Psoas muscle (tissue), 8 donors: Measurements from ENCODE around the gene POU3F3. TPM values are rescaled to one million over a fixed set of nuclear protein-coding genes. Genes with fewer than 3 reads are reported as not detected.

ENCODE experiments used
- ATAC-seq, 4 donors: fragments of 200-7000 bp; cut with Tn5 transposase; one replicate each; pipeline ENCODE4 v1.9.1; 2020; ENCODE audit warnings: moderate library complexity in 3 of 4, mild to moderate bottlenecking in 2 of 4
- DNase-seq, 2 donors: peaks; one replicate each; pipeline ENCODE4 v3.0.0-alpha.2; 2020
- H3K27ac ChIP-seq: fragments of 200-600 bp; one replicate; pipeline ENCODE4 v1.8.0; 2022
- H3K27me3 ChIP-seq, 3 donors: fragments of 200-600 bp in 1 of 3; one replicate each; pipeline versions ENCODE4 v1.6.1 to v1.8.0; 2013 to 2022; ENCODE audit warnings: low read length in 2 of 3, mild to moderate bottlenecking in 2 of 3, moderate library complexity in 1 of 3; ENCODE audit not compliant: insufficient read depth in 3 of 3
- H3K36me3 ChIP-seq, 2 donors: fragments of 200-600 bp in 1 of 2; one replicate each; pipeline versions ENCODE4 v1.6.1 to v1.8.0; 2013 to 2022; ENCODE audit warnings: low read depth in 1 of 2, mild to moderate bottlenecking in 1 of 2, moderate library complexity in 1 of 2; ENCODE audit not compliant: insufficient read depth in 1 of 2
- H3K4me1 ChIP-seq: fragments of 200-600 bp; one replicate; pipeline ENCODE4 v1.8.0; 2022
- H3K4me3 ChIP-seq: fragments of 200-600 bp; one replicate; pipeline ENCODE4 v1.8.0; 2022; ENCODE audit warnings: mild to moderate bottlenecking
- H3K9me3 ChIP-seq: fragments of 200-600 bp; one replicate; pipeline ENCODE4 v1.8.0; 2022
- WGBS, 3 donors: extraction: QIAGEN DNeasy Blood & Tissue Kit; methylation state at CpG; one replicate each; pipeline versions ENCODE4 v1.1.6 to v1.1.7; 2013; 5-methylcytosine and 5-hydroxymethylcytosine counted together
- intact Hi-C, 2 donors: fragments of 100-400 bp; cut with DNase I; formaldehyde crosslinking; loops; one replicate each; pipeline versions ENCODE4 v1.11.0 to v1.14.2; 2022
- polyA plus RNA-seq, 3 donors: library from polyadenylated mRNA; stranded (reverse); fragments of 200-250 nt; gene quantifications; one replicate each; pipeline ENCODE4 v1.2.3, GENCODE V29; 2013
- total RNA-seq, 4 donors: library from RNA; stranded (reverse); fragmentation: NEBNext Ultra II Directional in 2 of 4; extraction: Animal tissue kit (Norgen Biotek cat#: 25700) in 2 of 4; gene quantifications; one replicate each; pipeline versions ENCODE4 v1.2.1 to v1.2.4, GENCODE V29; 2021 to 2023
- TF ChIP-seq, protein P1 (sequence below): fragments of 200-600 bp; IDR thresholded peaks from one replicate; pipeline ENCODE4 v1.8.0; 2022; ENCODE audit warnings: antibody characterized with exemption
- donor health status: healthy with polysubstance abuse.
- donor health status: DM: no; HTN: no; CAD: no; lungs with moderate emphysema.
- donor health status: Bipolar disorder and iron deficiency.
- donor health status: healthy.
- donor health status: DM: yes; HTN: yes; CAD: no.
- donor health status: DM: no; HTN: no; CAD: no.
- donor health status: DM: no; HTN: no; CAD: no.
- donor health status: DM: yes; HTN: yes; CAD: no.

The POU3F3 gene
- total and polyA plus RNA-seq, 7 donors = 0.01 TPM; not detected in 6

GRCh38 chr2:104890685-104891069 is 36.8 kb downstream of the POU3F3 start:
- intact Hi-C loops = no loop called here
- WGBS, 3 donors = 82 to 83% (median 82%) methylated on average over 10 of the region's 10 CpGs
- DNase-seq = no peak
- no peaks in the 10 kb centered on the region for H3K36me3 ChIP-seq
- ATAC-seq = no peak
- no peaks in the 10 kb centered on the region for H3K9me3 ChIP-seq
- TF ChIP-seq, protein P1, sequence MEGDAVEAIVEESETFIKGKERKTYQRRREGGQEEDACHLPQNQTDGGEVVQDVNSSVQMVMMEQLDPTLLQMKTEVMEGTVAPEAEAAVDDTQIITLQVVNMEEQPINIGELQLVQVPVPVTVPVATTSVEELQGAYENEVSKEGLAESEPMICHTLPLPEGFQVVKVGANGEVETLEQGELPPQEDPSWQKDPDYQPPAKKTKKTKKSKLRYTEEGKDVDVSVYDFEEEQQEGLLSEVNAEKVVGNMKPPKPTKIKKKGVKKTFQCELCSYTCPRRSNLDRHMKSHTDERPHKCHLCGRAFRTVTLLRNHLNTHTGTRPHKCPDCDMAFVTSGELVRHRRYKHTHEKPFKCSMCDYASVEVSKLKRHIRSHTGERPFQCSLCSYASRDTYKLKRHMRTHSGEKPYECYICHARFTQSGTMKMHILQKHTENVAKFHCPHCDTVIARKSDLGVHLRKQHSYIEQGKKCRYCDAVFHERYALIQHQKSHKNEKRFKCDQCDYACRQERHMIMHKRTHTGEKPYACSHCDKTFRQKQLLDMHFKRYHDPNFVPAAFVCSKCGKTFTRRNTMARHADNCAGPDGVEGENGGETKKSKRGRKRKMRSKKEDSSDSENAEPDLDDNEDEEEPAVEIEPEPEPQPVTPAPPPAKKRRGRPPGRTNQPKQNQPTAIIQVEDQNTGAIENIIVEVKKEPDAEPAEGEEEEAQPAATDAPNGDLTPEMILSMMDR = no peak
- H3K27ac ChIP-seq = no peak overlapping the region
- H3K4me1 ChIP-seq = no peaks in the 10 kb centered on the region
- peaks cover 0 to 6% (median 3%) of the 10 kb centered on the region in 3 donors for H3K27me3 ChIP-seq
- no peak overlapping the region for H3K4me3 ChIP-seq

DNA sequence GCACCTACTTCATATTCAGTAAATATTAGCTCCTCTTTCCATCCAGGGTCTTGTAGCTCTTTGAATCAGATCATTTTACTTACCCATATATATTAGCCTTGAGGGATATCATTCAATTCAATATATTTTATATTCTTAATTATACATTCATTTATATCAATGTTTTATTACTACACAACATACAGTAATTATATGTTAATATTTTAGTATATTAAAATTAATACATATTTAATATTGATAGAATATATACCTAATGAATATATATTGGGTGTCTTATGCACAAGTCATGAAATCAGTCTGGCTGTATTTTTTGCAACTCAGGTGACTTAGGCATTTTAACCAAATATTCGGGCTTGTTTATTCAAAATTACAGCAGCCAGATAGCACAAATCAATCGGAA is 37.2 kb downstream of the POU3F3 start:
- TF ChIP-seq, protein P1 = no peak
- DNase-seq = no peak
- H3K4me3 ChIP-seq = no peak overlapping the region
- H3K9me3 ChIP-seq = no peaks in the 10 kb centered on the region
- H3K27ac ChIP-seq = no peak overlapping the region
- peaks cover 0 to 6% (median 4%) of the 10 kb centered on the region in 3 donors for H3K27me3 ChIP-seq
- no peaks in the 10 kb centered on the region for H3K36me3 ChIP-seq
- H3K4me1 ChIP-seq = no peaks in the 10 kb centered on the region
- ATAC-seq = no peak
- 81 to 92% (median 87%) methylated on average over 2 of the region's 2 CpGs for WGBS, 3 donors
- intact Hi-C loops = no loop called here

GRCh38 chr2:104896446-104896845 is 42.5 kb downstream of the POU3F3 start:
- no peak overlapping the region for H3K4me3 ChIP-seq
- H3K4me1 ChIP-seq = no peaks in the 10 kb centered on the region
- TF ChIP-seq, protein P1 = no peak
- intact Hi-C loops = no loop called here
- peaks cover 0 to 2% (median 0%) of the 10 kb centered on the region in 3 donors for H3K27me3 ChIP-seq
- H3K27ac ChIP-seq = no peak overlapping the region
- no peaks in the 10 kb centered on the region for H3K36me3 ChIP-seq
- 47 to 60% (median 60%) methylated on average over 8 of the region's 8 CpGs for WGBS, 3 donors
- DNase-seq (no peak), ATAC-seq (no peak)
- H3K9me3 ChIP-seq = no peaks in the 10 kb centered on the region

- 65 to 75% (median 68%) methylated on average over 8 of the region's 8 CpGs for WGBS, 3 donors
- Histone ChIP-seq H3K9me3 (no peaks in the 10 kb centered on the region), H3K27ac (no peak overlapping the region), H3K27me3 (peaks cover 0 to 3% (median 2%) of the 10 kb centered on the region in 3 donors), H3K4me1 (no peaks in the 10 kb centered on the region), H3K4me3 (no peak overlapping the region), H3K36me3 (no peaks in the 10 kb centered on the region)
- DNase-seq (no peak), ATAC-seq (peak in 1 of 4 donors; percentile 36)
- intact Hi-C loops = no loop called here
- TF ChIP-seq, protein P1 = no peak
Measured at GRCh38 chr2:104897515-104898184, 43.7 kb downstream of the POU3F3 start.

DNA sequence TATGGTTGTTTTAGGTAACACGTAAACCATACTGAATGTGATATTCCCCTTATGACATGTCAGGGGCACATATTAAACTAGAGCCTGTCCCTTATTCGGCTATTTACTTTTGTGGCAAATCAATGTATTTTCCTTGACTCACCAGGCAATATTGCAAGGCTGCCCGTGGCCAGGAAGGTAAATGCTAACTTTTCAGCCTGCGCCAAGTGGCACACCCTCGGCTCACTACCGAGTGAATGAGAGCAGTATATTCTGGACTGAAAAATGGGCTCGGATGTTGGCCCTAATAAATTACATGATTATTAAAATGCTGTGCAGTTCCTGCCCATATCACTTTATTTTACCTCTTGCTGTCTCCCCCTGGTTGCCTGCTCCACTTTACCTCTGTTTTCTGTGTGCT is 46.7 kb downstream of the POU3F3 start:
- intact Hi-C loops = no loop called here
- Histone ChIP-seq H3K27me3 (peaks cover 0 to 3% (median 2%) of the 10 kb centered on the region in 3 donors), H3K9me3 (no peaks in the 10 kb centered on the region), H3K4me3 (no peak overlapping the region), H3K4me1 (no peaks in the 10 kb centered on the region), H3K27ac (no peak overlapping the region), H3K36me3 (no peaks in the 10 kb centered on the region)
- TF ChIP-seq, protein P1 = no peak
- WGBS, 3 donors = 67 to 78% (median 69%) methylated on average over 7 of the region's 7 CpGs
- no peak for DNase-seq
- no peak for ATAC-seq
